Measurements from ENCODE around the gene CACNA1I.

GRCh38 chr22:39731481-39731880 lies 160.9 kb downstream of the CACNA1I start:
- TF ChIP-seq CTCF (conservative IDR thresholded peaks at IDR 0.05 in 1 of 2, IDR thresholded peaks at IDR 0.05 in 1 of 2; ENCODE audit: low read depth in 1 of 2, low read length in 2 of 2), result no peak
- no peak for TF ChIP-seq EZH2 (IDR thresholded peaks at IDR 0.05; ENCODE audit: low read length, missing control alignments)
